ENCODE data around the gene BAIAP2L1. TPM values are rescaled to one million over a fixed set of nuclear protein-coding genes. Genes with fewer than 3 reads are reported as not detected.

Gene BAIAP2L1
- total and polyA plus RNA-seq, 2 of the 8 experiments (the other 6 are each of a cell fraction or from before 2014, with no cell fraction given) = 19.2 to 42.9 TPM

DNA sequence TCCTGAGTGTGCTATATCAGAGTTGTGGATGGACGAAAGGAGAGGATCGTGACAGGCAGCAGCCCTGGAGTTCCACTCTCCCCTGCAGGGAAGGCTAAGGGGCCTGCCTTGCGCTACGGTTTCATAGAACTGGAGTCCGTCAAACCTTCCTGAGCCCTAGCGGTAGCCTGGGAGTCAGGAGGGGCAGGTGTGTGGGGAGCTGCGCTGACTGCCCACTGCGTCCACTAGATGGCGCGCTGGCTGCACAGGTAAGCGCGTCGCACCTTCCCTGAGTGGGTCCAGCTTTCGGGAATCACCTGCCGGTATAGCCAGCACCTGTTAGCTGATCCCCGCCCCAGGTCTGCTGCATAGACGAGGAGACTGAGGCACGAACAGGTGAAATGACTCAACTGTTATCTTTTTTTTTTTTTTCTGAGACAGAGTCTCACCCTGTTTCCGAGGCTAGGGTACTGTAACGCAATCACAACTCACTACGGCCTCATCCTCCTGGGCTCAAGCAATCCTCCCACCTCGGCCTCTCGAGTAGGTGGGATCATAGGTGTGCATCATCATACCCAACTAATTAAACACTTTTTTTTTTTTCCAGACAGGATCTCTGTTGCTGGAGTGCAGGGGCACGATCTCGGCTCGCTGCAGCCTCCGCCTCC lies 20.2 kb upstream of the BAIAP2L1 start (continued):
- TF ChIP-seq JUN (IDR thresholded peaks at IDR 0.05; ENCODE audit: low read depth, low read length) (no peak), KDM4A (IDR thresholded peaks at IDR 0.05; ENCODE audit: low read depth, low read length, severe bottlenecking) (no peak), CEBPB (IDR thresholded peaks at IDR 0.05; ENCODE audit: low read depth, low read length) (no peak), SIN3A (conservative IDR thresholded peaks at IDR 0.05 in 1 of 2, IDR thresholded peaks at IDR 0.05 in 1 of 2; ENCODE audit: low read depth in 1 of 2, low read length in 2 of 2) (0 out of 4 replicates have a peak, but pooled peaks of 1 of the 2 experiments have one; percentile 34), NANOG (IDR thresholded peaks at IDR 0.05; ENCODE audit: insufficient read depth, low read depth, low read length, poor library complexity, severe bottlenecking) (no peak), RBBP5 (IDR thresholded peaks at IDR 0.05; ENCODE audit: borderline replicate concordance, low read depth, low read length) (no peak), ASH2L (IDR thresholded peaks at IDR 0.05; ENCODE audit: low read length) (peak; percentile 25), CBX5 (IDR thresholded peaks at IDR 0.05; ENCODE audit: low read depth, low read length) (no peak), SP2 (IDR thresholded peaks at IDR 0.05; ENCODE audit: low read length) (no peak), POLR2A (IDR thresholded peaks at IDR 0.05; ENCODE audit: control extremely low read depth in 1 of 2, low read depth in 2 of 2, low read length in 2 of 2) (no peak), HDAC6 (IDR thresholded peaks at IDR 0.05; ENCODE audit: low read depth, low read length) (no peak), EGR1 (IDR thresholded peaks at IDR 0.05; ENCODE audit: borderline replicate concordance, low read depth, low read length) (no peak), BCL11A (IDR thresholded peaks at IDR 0.05; ENCODE audit: low read depth in 2 of 2, low read length in 2 of 2) (no peak), MAX (IDR thresholded peaks at IDR 0.05) (peak; percentile 97), SIRT6 (IDR thresholded peaks at IDR 0.05; ENCODE audit: low read length) (no peak), CHD1 (IDR thresholded peaks at IDR 0.05; ENCODE audit: low read depth, low read length) (no peak)
- TF ChIP-seq, protein P1, sequence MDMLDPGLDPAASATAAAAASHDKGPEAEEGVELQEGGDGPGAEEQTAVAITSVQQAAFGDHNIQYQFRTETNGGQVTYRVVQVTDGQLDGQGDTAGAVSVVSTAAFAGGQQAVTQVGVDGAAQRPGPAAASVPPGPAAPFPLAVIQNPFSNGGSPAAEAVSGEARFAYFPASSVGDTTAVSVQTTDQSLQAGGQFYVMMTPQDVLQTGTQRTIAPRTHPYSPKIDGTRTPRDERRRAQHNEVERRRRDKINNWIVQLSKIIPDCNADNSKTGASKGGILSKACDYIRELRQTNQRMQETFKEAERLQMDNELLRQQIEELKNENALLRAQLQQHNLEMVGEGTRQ (IDR thresholded peaks at IDR 0.05; ENCODE audit: low read length) = no peak
- TF ChIP-seq, protein P2, sequence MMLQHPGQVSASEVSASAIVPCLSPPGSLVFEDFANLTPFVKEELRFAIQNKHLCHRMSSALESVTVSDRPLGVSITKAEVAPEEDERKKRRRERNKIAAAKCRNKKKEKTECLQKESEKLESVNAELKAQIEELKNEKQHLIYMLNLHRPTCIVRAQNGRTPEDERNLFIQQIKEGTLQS (IDR thresholded peaks at IDR 0.05; ENCODE audit: insufficient read depth, low read depth, low read length) = no peak
